SH-SY5Y (cell line): ENCODE results near the gene SH2D3A.

Experiments
- GATA2 ChIP-seq: IDR thresholded peaks from 2 replicates; pipeline ENCODE4 v1.6.1; 2011; ENCODE audit warnings: mild to moderate bottlenecking, low read depth, low read length
- GATA3 ChIP-seq: IDR thresholded peaks from 2 replicates; pipeline ENCODE4 v1.6.1; 2011; ENCODE audit warnings: low read depth, mild to moderate bottlenecking, low read length, moderate library complexity

Gene SH2D3A

GRCh38 chr19:6737873-6738786, 29.1 kb downstream of the SH2D3A start:
- TF ChIP-seq GATA2 (no peak), GATA3 (no peak)

GRCh38 chr19:6737284-6737872, 29.9 kb downstream of the SH2D3A start, which contains the start of gene GPR108:
TSS of gene GPR108 (minus strand) at chr19:6737580. CDS start at chr19:6737576, 4 bp downstream.
- TF ChIP-seq GATA3: no peak
- no peak for TF ChIP-seq GATA2

- TF ChIP-seq GATA2: no peak
Observed at GRCh38 chr19:6736917-6737283, 30.3 kb downstream of the SH2D3A start.

- no peak for TF ChIP-seq GATA2
- no peak for TF ChIP-seq GATA3
Observed at GRCh38 chr19:6736169-6736916, 30.9 kb downstream of the SH2D3A start.

- TF ChIP-seq GATA2 (no peak), GATA3 (no peak)
Observed at GRCh38 chr19:6735181-6735911, 31.9 kb downstream of the SH2D3A start.

GRCh38 chr19:6734096-6734696, 33.0 kb downstream of the SH2D3A start:
- TF ChIP-seq GATA3 (no peak), GATA2 (no peak)

- TF ChIP-seq GATA3: no peak
Observed at GRCh38 chr19:6733338-6734095, 33.7 kb downstream of the SH2D3A start.

GRCh38 chr19:6732803-6733337, 34.4 kb downstream of the SH2D3A start:
- TF ChIP-seq GATA3: no peak
- no peak for TF ChIP-seq GATA2

GRCh38 chr19:6731822-6732221, 35.4 kb downstream of the SH2D3A start:
- no peak for TF ChIP-seq GATA3
- TF ChIP-seq GATA2: no peak

- TF ChIP-seq GATA3 (no peak), GATA2 (no peak)
Observed at GRCh38 chr19:6730941-6731670, 36.1 kb downstream of the SH2D3A start.

GRCh38 chr19:6730153-6730804, 37.0 kb downstream of the SH2D3A start:
- TF ChIP-seq GATA2 (no peak), GATA3 (no peak)
